HEK293 (cell line): ENCODE data around the gene C1QL1.

ENCODE experiments used
- CTCF ChIP-seq: fragments of 450-650 bp; formaldehyde crosslinking; IDR thresholded peaks from 2 replicates; pipeline ENCODE4 v1.5.1; 2016; ENCODE audit warnings: missing biosample characterization, missing genetic modification characterization
- KLF8 ChIP-seq: fragments of 450-650 bp; formaldehyde crosslinking; IDR thresholded peaks from 2 replicates; pipeline ENCODE4 v1.5.1; 2016; ENCODE audit warnings: missing biosample characterization, missing genetic modification characterization
- MEIS1 ChIP-seq: sonication (generic); formaldehyde crosslinking; IDR thresholded peaks from 2 replicates; pipeline ENCODE4 v1.8.1; 2022; ENCODE audit warnings: missing genetic modification reagents, mild to moderate bottlenecking, borderline replicate concordance
- PRDM4 ChIP-seq: fragments of 450-650 bp; formaldehyde crosslinking; IDR thresholded peaks from 2 replicates; pipeline ENCODE4 v1.5.1; 2017; ENCODE audit warnings: missing biosample characterization, missing genetic modification characterization
- SP7 ChIP-seq: fragments of 450-650 bp; formaldehyde crosslinking; IDR thresholded peaks from 2 replicates; pipeline ENCODE4 v1.5.1; 2016; ENCODE audit warnings: missing biosample characterization, missing genetic modification characterization
- ZNF660 ChIP-seq: fragments of 450-650 bp; IDR thresholded peaks from 2 replicates; pipeline ENCODE4 v1.5.1; 2018; ENCODE audit warnings: missing biosample characterization, mild to moderate bottlenecking, missing genetic modification characterization
- ZSCAN23 ChIP-seq: fragments of 450-650 bp; formaldehyde crosslinking; IDR thresholded peaks from 2 replicates; pipeline ENCODE4 v1.5.1; 2016; ENCODE audit warnings: missing biosample characterization, missing genetic modification characterization

GRCh38 chr17:44930667-44931066 lies 37.4 kb downstream of the C1QL1 start:
- TF ChIP-seq CTCF (tag by site-specific recombination), result no peak
- TF ChIP-seq ZNF660 (tag by site-specific recombination), result no peak
- no peak for TF ChIP-seq KLF8
- no peak for TF ChIP-seq SP7 (tag by site-specific recombination)
- TF ChIP-seq MEIS1 (CRISPR knock-in tag), result no peak
- TF ChIP-seq ZSCAN23 (tag by site-specific recombination), result no peak
- no peak for TF ChIP-seq PRDM4 (tag by site-specific recombination)
